Progenitor cell of endocrine pancreas (in vitro differentiated cells): ENCODE results near the gene CBR3. TPM values are rescaled to one million over a fixed set of nuclear protein-coding genes. Genes with fewer than 3 reads are reported as not detected.

Experiments used
- DNase-seq: peaks from one replicate; pipeline ENCODE4 v3.0.0; 2021; ENCODE audit warnings: low spot score; ENCODE audit not compliant: unreplicated experiment
- H3K27ac Mint-ChIP-seq: 2 replicates; pipeline ENCODE4 v1.8.0; 2021; ENCODE audit warnings: mild to moderate bottlenecking, moderate library complexity, mixed read lengths
- H3K27me3 Mint-ChIP-seq: 2 replicates; pipeline ENCODE4 v1.8.0; 2021; ENCODE audit warnings: mixed read lengths
- H3K36me3 Mint-ChIP-seq: 2 replicates; pipeline ENCODE4 v1.8.0; 2022; ENCODE audit warnings: mixed read lengths; ENCODE audit not compliant: insufficient read depth
- H3K4me1 Mint-ChIP-seq: 2 replicates; pipeline ENCODE4 v1.8.0; 2021; ENCODE audit warnings: low read depth, mixed read lengths
- H3K4me3 Mint-ChIP-seq: 2 replicates; pipeline ENCODE4 v1.8.0; 2021; ENCODE audit warnings: low read depth, mild to moderate bottlenecking, moderate library complexity, mixed read lengths
- H3K9me3 Mint-ChIP-seq: 2 replicates; pipeline ENCODE4 v1.8.0; 2021; ENCODE audit warnings: low read depth, mixed read lengths
- total RNA-seq: library from RNA; stranded (reverse); gene quantifications from 2 replicates; pipeline ENCODE4 v1.2.1, GENCODE V29; 2021
- TF ChIP-seq, protein P1 (sequence below): fragments of 200-600 bp; sonication (generic); IDR thresholded peaks from one replicate; pipeline ENCODE4 v1.5.0; 2021; ENCODE audit warnings: antibody characterized with exemption, mild to moderate bottlenecking; ENCODE audit not compliant: unreplicated experiment

The CBR3 gene
- total RNA-seq, 1 donor from 2014 or later, result not detected

DNA sequence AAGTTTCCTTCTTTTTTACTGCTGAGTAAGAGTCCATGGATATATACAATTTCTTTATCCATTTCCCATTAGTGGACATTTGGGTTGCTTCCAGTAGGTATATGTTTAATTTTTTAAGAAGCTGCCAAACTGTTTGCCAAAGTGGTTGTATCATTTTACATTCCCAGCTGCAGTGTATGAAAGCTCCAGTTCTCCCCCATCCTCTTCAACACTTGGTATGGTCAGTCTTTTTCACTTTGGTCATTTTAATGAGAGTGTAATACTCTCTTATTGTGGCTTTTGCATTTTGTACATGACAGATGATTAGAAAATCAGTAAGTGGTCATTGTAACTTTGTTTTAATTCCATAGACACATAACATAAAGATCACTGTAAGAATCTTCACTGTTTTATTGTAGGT, 44.3 kb downstream of the CBR3 start:
- no peak overlapping the region for H3K4me3 Mint-ChIP-seq
- DNase-seq, result no peak
- TF ChIP-seq, protein P1, sequence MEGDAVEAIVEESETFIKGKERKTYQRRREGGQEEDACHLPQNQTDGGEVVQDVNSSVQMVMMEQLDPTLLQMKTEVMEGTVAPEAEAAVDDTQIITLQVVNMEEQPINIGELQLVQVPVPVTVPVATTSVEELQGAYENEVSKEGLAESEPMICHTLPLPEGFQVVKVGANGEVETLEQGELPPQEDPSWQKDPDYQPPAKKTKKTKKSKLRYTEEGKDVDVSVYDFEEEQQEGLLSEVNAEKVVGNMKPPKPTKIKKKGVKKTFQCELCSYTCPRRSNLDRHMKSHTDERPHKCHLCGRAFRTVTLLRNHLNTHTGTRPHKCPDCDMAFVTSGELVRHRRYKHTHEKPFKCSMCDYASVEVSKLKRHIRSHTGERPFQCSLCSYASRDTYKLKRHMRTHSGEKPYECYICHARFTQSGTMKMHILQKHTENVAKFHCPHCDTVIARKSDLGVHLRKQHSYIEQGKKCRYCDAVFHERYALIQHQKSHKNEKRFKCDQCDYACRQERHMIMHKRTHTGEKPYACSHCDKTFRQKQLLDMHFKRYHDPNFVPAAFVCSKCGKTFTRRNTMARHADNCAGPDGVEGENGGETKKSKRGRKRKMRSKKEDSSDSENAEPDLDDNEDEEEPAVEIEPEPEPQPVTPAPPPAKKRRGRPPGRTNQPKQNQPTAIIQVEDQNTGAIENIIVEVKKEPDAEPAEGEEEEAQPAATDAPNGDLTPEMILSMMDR, result no peak
- peaks cover 19% of the 10 kb centered on the region for H3K36me3 Mint-ChIP-seq
- H3K27me3 Mint-ChIP-seq, result no peaks in the 10 kb centered on the region
- H3K9me3 Mint-ChIP-seq, result peaks cover 6% of the 10 kb centered on the region
- H3K27ac Mint-ChIP-seq, result no peak overlapping the region
- H3K4me1 Mint-ChIP-seq, result no peaks in the 10 kb centered on the region

DNA sequence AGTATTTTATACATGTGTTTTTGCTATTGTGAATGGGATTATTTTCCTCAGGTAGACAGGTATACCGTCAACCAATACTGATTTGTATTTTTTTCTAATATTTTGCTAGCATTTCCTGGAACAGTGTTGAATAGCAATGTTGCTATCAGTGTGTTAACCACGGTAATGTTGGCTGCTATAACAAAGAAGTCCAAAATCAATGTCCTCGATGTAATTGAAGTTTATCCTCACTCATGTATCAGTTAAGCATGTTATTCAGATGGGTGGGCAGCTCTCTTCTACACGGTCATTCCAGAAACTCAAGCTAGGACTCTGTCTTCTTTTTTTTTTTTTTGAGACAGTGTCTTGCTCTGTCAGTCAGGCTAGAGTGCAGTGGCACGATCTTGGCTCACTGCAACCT, 46.1 kb downstream of the CBR3 start:
- no peak overlapping the region for H3K4me3 Mint-ChIP-seq
- no peak for DNase-seq
- H3K27ac Mint-ChIP-seq, result no peak overlapping the region
- peaks cover 18% of the 10 kb centered on the region for H3K36me3 Mint-ChIP-seq
- peaks cover 6% of the 10 kb centered on the region for H3K9me3 Mint-ChIP-seq
- TF ChIP-seq, protein P1, result no peak
- H3K27me3 Mint-ChIP-seq, result no peaks in the 10 kb centered on the region
- H3K4me1 Mint-ChIP-seq, result no peaks in the 10 kb centered on the region

- no peak overlapping the region for H3K4me3 Mint-ChIP-seq
- DNase-seq, result no peak
- H3K27ac Mint-ChIP-seq, result no peak overlapping the region
- TF ChIP-seq, protein P1, result no peak
- H3K36me3 Mint-ChIP-seq, result peaks cover 18% of the 10 kb centered on the region
- H3K4me1 Mint-ChIP-seq, result peaks cover 14% of the 10 kb centered on the region
- H3K27me3 Mint-ChIP-seq, result no peaks in the 10 kb centered on the region
- peaks cover 6% of the 10 kb centered on the region for H3K9me3 Mint-ChIP-seq
Measured at GRCh38 chr21:36183144-36183795, 48.4 kb downstream of the CBR3 start.

GRCh38 chr21:36184545-36184944, 49.7 kb downstream of the CBR3 start:
- Mint-ChIP-seq H3K4me3 (no peak overlapping the region), H3K27ac (no peak overlapping the region), H3K27me3 (no peaks in the 10 kb centered on the region), H3K9me3 (no peaks in the 10 kb centered on the region), H3K4me1 (peaks cover 22% of the 10 kb centered on the region), H3K36me3 (peaks cover 9% of the 10 kb centered on the region)
- DNase-seq, result no peak
- TF ChIP-seq, protein P1, result no peak

DNA sequence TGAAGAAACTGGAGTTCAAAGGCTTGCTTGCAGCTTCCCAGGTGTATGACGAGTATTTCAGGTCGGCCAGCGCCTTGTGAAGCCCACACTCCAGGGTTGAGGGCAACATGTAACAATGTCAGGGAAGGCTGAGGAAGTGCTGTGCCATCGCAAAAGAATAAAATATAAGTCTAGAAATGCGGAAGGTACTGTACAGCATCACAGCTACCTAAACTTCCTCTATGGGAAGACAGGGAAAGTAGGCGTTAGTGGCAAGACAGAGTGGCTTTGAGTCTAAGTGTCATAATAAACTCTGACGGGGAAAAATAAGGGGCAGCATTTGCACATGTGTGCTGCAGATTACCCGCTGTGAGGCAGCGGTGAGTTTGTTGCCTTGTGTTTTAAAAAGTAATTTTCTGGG, 50.6 kb downstream of the CBR3 start:
- H3K9me3 Mint-ChIP-seq, result no peaks in the 10 kb centered on the region
- peaks cover 22% of the 10 kb centered on the region for H3K4me1 Mint-ChIP-seq
- no peak overlapping the region for H3K4me3 Mint-ChIP-seq
- no peak overlapping the region for H3K27ac Mint-ChIP-seq
- TF ChIP-seq, protein P1, result no peak
- peaks cover 8% of the 10 kb centered on the region for H3K36me3 Mint-ChIP-seq
- no peak for DNase-seq
- no peaks in the 10 kb centered on the region for H3K27me3 Mint-ChIP-seq
